Measurements from ENCODE around the gene CEP41.

CEP41 gene

GRCh38 chr7:130356121-130356875 is 84.5 kb downstream of the CEP41 start:
- H3K4me3 ChIP-seq (ENCODE audit: low read depth, low read length): no peak overlapping the region
- no peak for DNase-seq (ENCODE audit: low read depth)
- TF ChIP-seq CTCF (IDR thresholded peaks at IDR 0.05; ENCODE audit: control insufficient read depth, extremely low read depth, insufficient read depth): no peak

GRCh38 chr7:130353196-130353595 is 87.6 kb downstream of the CEP41 start:
- no peak for TF ChIP-seq CTCF (IDR thresholded peaks at IDR 0.05; ENCODE audit: control insufficient read depth, extremely low read depth, insufficient read depth)
- no peak overlapping the region for H3K4me3 ChIP-seq (ENCODE audit: low read depth, low read length)
- DNase-seq (ENCODE audit: low read depth): no peak

GRCh38 chr7:130352194-130353074 is 88.4 kb downstream of the CEP41 start:
- H3K4me3 ChIP-seq (ENCODE audit: low read depth, low read length): no peak overlapping the region
- TF ChIP-seq CTCF (IDR thresholded peaks at IDR 0.05; ENCODE audit: control insufficient read depth, extremely low read depth, insufficient read depth): no peak
- no peak for DNase-seq (ENCODE audit: low read depth)

GRCh38 chr7:130351791-130352090 is 89.1 kb downstream of the CEP41 start:
- TF ChIP-seq CTCF (IDR thresholded peaks at IDR 0.05; ENCODE audit: control insufficient read depth, extremely low read depth, insufficient read depth): no peak
- H3K4me3 ChIP-seq (ENCODE audit: low read depth, low read length): no peak overlapping the region
- DNase-seq (ENCODE audit: low read depth): no peak

- no peak for TF ChIP-seq CTCF (IDR thresholded peaks at IDR 0.05; ENCODE audit: control insufficient read depth, extremely low read depth, insufficient read depth)
- no peak overlapping the region for H3K4me3 ChIP-seq (ENCODE audit: low read depth, low read length)
- DNase-seq (ENCODE audit: low read depth): no peak
These were observed 89.6 kb downstream of the CEP41 start for GRCh38 chr7:130350945-130351790.

GRCh38 chr7:130349911-130350782 is 90.7 kb downstream of the CEP41 start:
- no peak for TF ChIP-seq CTCF (IDR thresholded peaks at IDR 0.05; ENCODE audit: control insufficient read depth, extremely low read depth, insufficient read depth)
- H3K4me3 ChIP-seq (ENCODE audit: low read depth, low read length): no peak overlapping the region
- DNase-seq (ENCODE audit: low read depth): no peak
